Measurements from ENCODE around the gene CCDC40.
"Not testable (repeated sequence)": the region's sequence is repeated elsewhere in the genome, so short reads cannot be mapped to it uniquely, and the experiment has no call there.

The CCDC40 gene

GRCh38 chr17:80035937-80036714 is at the start of gene CCDC40:
CCDC40 (plus strand) TSS chr17:80036642; CDS start chr17:80036663, 21 bp downstream.
- peak; percentile 71 for DNase-seq

- no peak for DNase-seq
These were observed 49.1 kb upstream of the CCDC40 start for GRCh38 chr17:79987187-79987934.

GRCh38 chr17:79987935-79988184 is 48.6 kb upstream of the CCDC40 start:
- no peak for DNase-seq

- peak; percentile 63 for DNase-seq
These were observed 48.1 kb upstream of the CCDC40 start for GRCh38 chr17:79988185-79988971.

- DNase-seq = no peak
These were observed 47.2 kb upstream of the CCDC40 start for GRCh38 chr17:79989106-79989835.

GRCh38 chr17:79990051-79990592 is 46.3 kb upstream of the CCDC40 start:
- DNase-seq = peak; percentile 78

GRCh38 chr17:79990704-79991103 is 45.7 kb upstream of the CCDC40 start:
- no peak for DNase-seq

GRCh38 chr17:79991140-79991923 is 45.1 kb upstream of the CCDC40 start:
- DNase-seq = peak; percentile 83

GRCh38 chr17:79991924-79992648 is 44.4 kb upstream of the CCDC40 start:
- peak; percentile 85 for DNase-seq

- DNase-seq = no peak
These were observed 43.6 kb upstream of the CCDC40 start for GRCh38 chr17:79992649-79993389.

- DNase-seq = peak; percentile 85
These were observed 42.8 kb upstream of the CCDC40 start for GRCh38 chr17:79993390-79994227.

- not testable (repeated sequence) for DNase-seq
These were observed 42.2 kb upstream of the CCDC40 start for GRCh38 chr17:79994228-79994569.

GRCh38 chr17:79994602-79995001 is 41.8 kb upstream of the CCDC40 start:
- DNase-seq = no peak

- DNase-seq = no peak
These were observed 40.7 kb upstream of the CCDC40 start for GRCh38 chr17:79995696-79996095.

- no peak for DNase-seq
These were observed 40.2 kb upstream of the CCDC40 start for GRCh38 chr17:79996291-79996690.

- DNase-seq = no peak
These were observed 39.3 kb upstream of the CCDC40 start for GRCh38 chr17:79997011-79997660.

- no peak for DNase-seq
These were observed 36.3 kb upstream of the CCDC40 start for GRCh38 chr17:80000136-80000535.

GRCh38 chr17:80000981-80001775 is 35.3 kb upstream of the CCDC40 start:
- DNase-seq = no peak
